PC-9 (cell line): ENCODE measurements around the gene TRMT2A.

Experiments used
- EZH2 ChIP-seq: fragments of 200-600 bp; sonication (generic); IDR thresholded peaks from 2 replicates; pipeline ENCODE4 v1.8.0; 2017; ENCODE audit warnings: antibody characterized with exemption, low read depth
- TF ChIP-seq, protein P1 (sequence below): fragments of 200-600 bp; sonication (generic); conservative IDR thresholded peaks from 2 replicates; pipeline ENCODE4 v1.6.1; 2017; ENCODE audit warnings: mixed run types, antibody characterized with exemption, mild to moderate bottlenecking, moderate library complexity

DNA sequence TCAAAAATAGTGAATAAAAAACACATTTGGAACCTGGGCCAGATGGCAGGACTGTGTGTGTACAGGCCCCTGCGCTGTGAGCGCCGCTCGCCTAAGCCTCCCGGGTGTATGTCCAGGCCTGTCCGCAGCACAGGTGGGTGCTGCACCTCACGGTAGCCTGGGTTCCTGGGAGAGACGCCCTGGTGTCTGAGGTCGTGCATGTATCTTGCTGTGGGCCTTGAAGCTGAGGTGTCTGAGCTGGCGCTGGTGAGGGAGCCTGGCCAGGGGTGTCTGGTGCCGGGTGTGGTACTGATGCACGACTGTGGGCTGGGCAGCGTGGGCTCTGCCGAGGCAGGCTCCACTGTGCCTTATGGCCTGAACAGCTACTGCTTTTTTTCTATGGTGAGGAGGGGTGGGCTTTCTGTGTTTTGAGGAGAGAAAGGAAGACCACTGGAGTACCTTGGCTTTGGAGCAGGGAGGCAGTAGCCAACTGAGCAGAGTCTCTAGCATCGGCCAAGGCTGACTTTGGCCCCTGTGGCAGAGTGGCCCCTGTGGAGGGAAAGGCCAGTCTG is 10.4 kb upstream of the TRMT2A start:
- TF ChIP-seq, protein P1, sequence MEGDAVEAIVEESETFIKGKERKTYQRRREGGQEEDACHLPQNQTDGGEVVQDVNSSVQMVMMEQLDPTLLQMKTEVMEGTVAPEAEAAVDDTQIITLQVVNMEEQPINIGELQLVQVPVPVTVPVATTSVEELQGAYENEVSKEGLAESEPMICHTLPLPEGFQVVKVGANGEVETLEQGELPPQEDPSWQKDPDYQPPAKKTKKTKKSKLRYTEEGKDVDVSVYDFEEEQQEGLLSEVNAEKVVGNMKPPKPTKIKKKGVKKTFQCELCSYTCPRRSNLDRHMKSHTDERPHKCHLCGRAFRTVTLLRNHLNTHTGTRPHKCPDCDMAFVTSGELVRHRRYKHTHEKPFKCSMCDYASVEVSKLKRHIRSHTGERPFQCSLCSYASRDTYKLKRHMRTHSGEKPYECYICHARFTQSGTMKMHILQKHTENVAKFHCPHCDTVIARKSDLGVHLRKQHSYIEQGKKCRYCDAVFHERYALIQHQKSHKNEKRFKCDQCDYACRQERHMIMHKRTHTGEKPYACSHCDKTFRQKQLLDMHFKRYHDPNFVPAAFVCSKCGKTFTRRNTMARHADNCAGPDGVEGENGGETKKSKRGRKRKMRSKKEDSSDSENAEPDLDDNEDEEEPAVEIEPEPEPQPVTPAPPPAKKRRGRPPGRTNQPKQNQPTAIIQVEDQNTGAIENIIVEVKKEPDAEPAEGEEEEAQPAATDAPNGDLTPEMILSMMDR, result no peak
- no peak for TF ChIP-seq EZH2
